Inferior parietal cortex (tissue), 1 donor: ENCODE measurements around the gene TADA1.
"Not testable (repeated sequence)": the region's sequence is repeated elsewhere in the genome, so short reads cannot be mapped to it uniquely, and the experiment has no call there.

Source experiments
- DNase-seq: peaks from one replicate; pipeline ENCODE4 v3.0.0-alpha.2; 2016; ENCODE audit errors: extremely low spot score

Gene TADA1

GRCh38 chr1:166895766-166896165 is 19.7 kb upstream of the TADA1 start:
- no peak for DNase-seq

- no peak for DNase-seq
Measured at GRCh38 chr1:166889776-166890175, 13.7 kb upstream of the TADA1 start.

GRCh38 chr1:166888373-166889111 is 12.5 kb upstream of the TADA1 start:
- DNase-seq, result no peak

- DNase-seq, result no peak
Measured at GRCh38 chr1:166884971-166885370, 8.9 kb upstream of the TADA1 start.

GRCh38 chr1:166884040-166884642 is 8.1 kb upstream of the TADA1 start:
- no peak for DNase-seq

GRCh38 chr1:166882893-166883292 is 6.8 kb upstream of the TADA1 start:
- DNase-seq, result no peak

GRCh38 chr1:166878173-166878917 is 2.3 kb upstream of the TADA1 start:
- not testable (repeated sequence) for DNase-seq

- no peak for DNase-seq
Measured at GRCh38 chr1:166876540-166876838, 425 bp upstream of the TADA1 start.

- DNase-seq, result no peak
Measured at GRCh38 chr1:166875302-166875733, 746 bp downstream of the TADA1 start.

GRCh38 chr1:166874464-166874863 is 1.6 kb downstream of the TADA1 start:
- no peak for DNase-seq

- DNase-seq, result no peak
Measured at GRCh38 chr1:166870584-166870983, 5.5 kb downstream of the TADA1 start.

- no peak for DNase-seq
Measured at GRCh38 chr1:166869318-166870099, 6.6 kb downstream of the TADA1 start.

GRCh38 chr1:166868639-166869038 is 7.4 kb downstream of the TADA1 start:
- no peak for DNase-seq

GRCh38 chr1:166865926-166866325 is 10.1 kb downstream of the TADA1 start:
- DNase-seq, result no peak

- no peak for DNase-seq
Measured at GRCh38 chr1:166859597-166859996, 16.5 kb downstream of the TADA1 start.

GRCh38 chr1:166858726-166859419 is 17.2 kb downstream of the TADA1 start:
- peak; percentile 75 for DNase-seq

- DNase-seq, result no peak
Measured at GRCh38 chr1:166857995-166858394, 18.1 kb downstream of the TADA1 start.

- no peak for DNase-seq
Measured at GRCh38 chr1:166855558-166855957, 20.5 kb downstream of the TADA1 start.

GRCh38 chr1:166852918-166853317 is 23.1 kb downstream of the TADA1 start:
- no peak for DNase-seq

GRCh38 chr1:166849135-166849534 is 26.9 kb downstream of the TADA1 start:
- no peak for DNase-seq

GRCh38 chr1:166848193-166848592 is 27.9 kb downstream of the TADA1 start:
- DNase-seq, result no peak

- DNase-seq, result no peak
Measured at GRCh38 chr1:166844791-166845190, 31.3 kb downstream of the TADA1 start.
